ENCODE results near the gene UQCRHL. TPM values are rescaled to one million over a fixed set of nuclear protein-coding genes. Genes with fewer than 3 reads are reported as not detected.
A peak's percentile ranks its signal among the peaks of the same experiment; 100 is the strongest.

UQCRHL gene
- total RNA-seq, 4 donors from 2014 or later = 1.1 to 2.5 (median 1.4) TPM

DNA sequence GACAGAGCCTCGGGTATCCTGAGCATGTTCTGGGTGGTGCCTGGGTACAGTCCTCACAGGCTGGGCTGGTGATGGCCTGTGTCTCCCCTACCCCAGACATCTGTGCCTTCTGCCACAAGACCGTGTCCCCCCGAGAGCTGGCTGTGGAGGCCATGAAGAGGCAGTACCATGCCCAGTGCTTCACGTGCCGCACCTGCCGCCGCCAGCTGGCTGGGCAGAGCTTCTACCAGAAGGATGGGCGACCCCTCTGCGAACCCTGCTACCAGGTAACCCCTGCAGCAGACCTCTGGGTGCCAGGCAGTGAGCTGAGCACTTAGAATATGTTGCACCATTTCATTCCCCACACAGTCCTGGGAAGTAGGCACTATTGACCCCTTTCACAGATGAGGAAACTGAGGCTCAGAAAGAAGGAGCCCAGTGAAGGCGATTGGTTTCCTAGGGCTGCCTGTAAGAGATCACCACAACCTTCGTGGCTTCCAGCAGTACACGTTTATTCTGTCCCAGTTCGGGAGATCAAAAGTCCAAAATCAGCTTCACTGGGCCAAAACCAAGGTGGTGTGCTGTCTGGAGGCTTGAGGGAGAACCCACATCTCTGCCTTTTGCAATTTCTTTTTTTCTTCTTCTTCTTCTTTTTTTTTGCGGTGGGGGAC, 37.0 kb downstream of the UQCRHL start:
- no peaks in the 10 kb centered on the region for H3K27me3 ChIP-seq
- H3K9me3 ChIP-seq = no peaks in the 10 kb centered on the region
- TF ChIP-seq EP300 (IDR thresholded peaks at IDR 0.05) (no peak), POLR2A (IDR thresholded peaks at IDR 0.05) (no peak), CTCF (IDR thresholded peaks at IDR 0.05) (no peak)
- no peak overlapping the region for H3K27ac ChIP-seq
- no peaks in the 10 kb centered on the region for H3K4me1 ChIP-seq
- 89 to 94% methylated on average over 13 to 14 of the region's 14 CpGs for WGBS, 2 donors
- H3K36me3 ChIP-seq = peaks cover 0 to 22% (median 0%) of the 10 kb centered on the region in 3 donors
- H3K4me3 ChIP-seq = no peak overlapping the region
- DNase-seq (ENCODE audit: low spot score in 2 of 2) = no peak

GRCh38 chr1:15768388-15768787, 39.1 kb downstream of the UQCRHL start:
- no peaks in the 10 kb centered on the region for H3K27me3 ChIP-seq
- H3K4me3 ChIP-seq = no peak overlapping the region
- peaks cover 0 to 13% (median 0%) of the 10 kb centered on the region in 3 donors for H3K36me3 ChIP-seq
- TF ChIP-seq EP300 (IDR thresholded peaks at IDR 0.05) = no peak
- TF ChIP-seq CTCF (IDR thresholded peaks at IDR 0.05) = no peak
- TF ChIP-seq POLR2A (IDR thresholded peaks at IDR 0.05) = no peak
- no peaks in the 10 kb centered on the region for H3K4me1 ChIP-seq
- WGBS, 2 donors = 86 to 91% methylated on average over 7 of the region's 7 CpGs
- DNase-seq (ENCODE audit: low spot score in 2 of 2) = no peak
- no peaks in the 10 kb centered on the region for H3K9me3 ChIP-seq
- no peak overlapping the region for H3K27ac ChIP-seq

GRCh38 chr1:15767941-15768340, 39.5 kb downstream of the UQCRHL start:
- DNase-seq (ENCODE audit: low spot score in 2 of 2) = no peak
- Histone ChIP-seq H3K4me1 (no peaks in the 10 kb centered on the region), H3K27ac (no peak overlapping the region), H3K9me3 (no peaks in the 10 kb centered on the region), H3K36me3 (peaks cover 0 to 13% (median 0%) of the 10 kb centered on the region in 3 donors), H3K4me3 (no peak overlapping the region), H3K27me3 (no peaks in the 10 kb centered on the region)
- TF ChIP-seq EP300 (IDR thresholded peaks at IDR 0.05) (no peak), CTCF (IDR thresholded peaks at IDR 0.05) (no peak), POLR2A (IDR thresholded peaks at IDR 0.05) (no peak)
- 100% methylated on average over 5 of the region's 5 CpGs for WGBS, 2 donors

DNA sequence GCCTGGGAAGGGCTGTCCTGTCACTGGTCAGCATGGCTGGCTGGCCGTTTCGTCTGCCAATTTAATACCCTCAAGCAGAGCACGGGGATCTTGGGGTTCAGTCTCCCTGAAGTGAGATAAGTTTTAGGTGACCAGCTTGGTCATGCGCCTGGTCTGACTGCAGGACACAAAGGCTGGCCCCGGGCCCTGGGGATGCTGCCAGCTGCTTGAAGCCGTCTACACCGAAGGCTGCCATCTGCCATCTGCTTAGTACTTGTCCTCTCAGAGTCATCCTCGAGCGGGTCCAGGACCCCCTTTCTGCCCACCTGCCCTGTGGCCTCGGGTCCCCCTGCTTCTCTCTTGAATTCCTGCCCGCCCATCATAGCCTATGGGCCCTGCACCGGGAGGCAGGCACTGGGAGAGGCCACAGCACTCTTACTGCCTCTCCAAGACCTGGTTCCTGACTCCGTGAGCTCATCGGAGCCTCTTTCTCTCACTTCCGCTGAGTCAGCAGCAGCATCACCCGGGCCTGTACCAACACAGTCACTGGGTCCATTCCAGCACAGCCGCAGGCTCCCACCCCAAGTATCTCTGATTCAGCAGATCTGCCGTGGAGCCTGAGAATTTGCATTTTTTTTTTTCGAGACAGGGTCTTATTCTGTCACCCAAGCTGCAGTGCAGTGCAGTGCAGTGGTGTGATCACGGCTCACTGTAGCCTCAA, 41.8 kb downstream of the UQCRHL start:
- Histone ChIP-seq H3K36me3 (peaks cover 0 to 4% (median 0%) of the 10 kb centered on the region in 3 donors), H3K27me3 (no peaks in the 10 kb centered on the region), H3K4me3 (no peak overlapping the region), H3K4me1 (peaks cover 0 to 8% (median 2%) of the 10 kb centered on the region in 4 donors), H3K9me3 (no peaks in the 10 kb centered on the region), H3K27ac (no peak overlapping the region)
- 75 to 78% methylated on average over 20 of the region's 20 CpGs for WGBS, 2 donors
- DNase-seq (ENCODE audit: low spot score in 2 of 2) = no peak
- TF ChIP-seq EP300 (IDR thresholded peaks at IDR 0.05) = no peak
- no peak for TF ChIP-seq POLR2A (IDR thresholded peaks at IDR 0.05)
- TF ChIP-seq CTCF (IDR thresholded peaks at IDR 0.05) = no peak

DNA sequence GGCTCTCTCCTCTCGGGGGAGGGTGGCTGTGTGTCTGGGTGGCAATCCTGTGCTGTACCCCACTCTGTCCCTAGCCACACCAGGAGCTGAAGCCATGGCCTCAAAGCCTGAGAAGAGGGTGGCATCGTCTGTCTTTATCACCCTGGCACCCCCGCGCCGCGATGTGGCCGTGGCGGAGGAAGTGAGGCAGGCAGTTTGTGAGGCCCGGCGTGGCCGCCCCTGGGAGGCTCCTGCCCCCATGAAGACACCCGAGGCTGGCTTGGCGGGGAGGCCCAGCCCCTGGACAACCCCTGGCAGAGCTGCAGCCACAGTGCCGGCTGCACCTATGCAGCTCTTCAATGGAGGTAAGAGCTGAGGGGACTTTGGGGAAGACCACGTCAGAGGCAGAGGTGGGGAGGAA, 42.6 kb downstream of the UQCRHL start:
- no peak for TF ChIP-seq EP300 (IDR thresholded peaks at IDR 0.05)
- TF ChIP-seq CTCF (IDR thresholded peaks at IDR 0.05) = no peak
- no peak for TF ChIP-seq POLR2A (IDR thresholded peaks at IDR 0.05)
- peaks cover 0 to 14% (median 2%) of the 10 kb centered on the region in 4 donors for H3K4me1 ChIP-seq
- peaks cover 0 to 3% of the 10 kb centered on the region in 2 donors for H3K27me3 ChIP-seq
- no peak overlapping the region for H3K4me3 ChIP-seq
- 87 to 91% methylated on average over 3 to 15 of the region's 15 CpGs for WGBS, 2 donors
- DNase-seq (ENCODE audit: low spot score in 2 of 2) = no peak
- H3K36me3 ChIP-seq = peaks cover 0 to 4% (median 0%) of the 10 kb centered on the region in 3 donors
- no peaks in the 10 kb centered on the region for H3K9me3 ChIP-seq
- H3K27ac ChIP-seq = peak overlapping the region in 1 of 4 donors; percentile 41
